ENCODE measurements around the gene TMEM260. TPM values are rescaled to one million over a fixed set of nuclear protein-coding genes. Genes with fewer than 3 reads are reported as not detected.

TMEM260 gene
- total RNA-seq, 1 donor from 2014 or later = 20.6 TPM

DNA sequence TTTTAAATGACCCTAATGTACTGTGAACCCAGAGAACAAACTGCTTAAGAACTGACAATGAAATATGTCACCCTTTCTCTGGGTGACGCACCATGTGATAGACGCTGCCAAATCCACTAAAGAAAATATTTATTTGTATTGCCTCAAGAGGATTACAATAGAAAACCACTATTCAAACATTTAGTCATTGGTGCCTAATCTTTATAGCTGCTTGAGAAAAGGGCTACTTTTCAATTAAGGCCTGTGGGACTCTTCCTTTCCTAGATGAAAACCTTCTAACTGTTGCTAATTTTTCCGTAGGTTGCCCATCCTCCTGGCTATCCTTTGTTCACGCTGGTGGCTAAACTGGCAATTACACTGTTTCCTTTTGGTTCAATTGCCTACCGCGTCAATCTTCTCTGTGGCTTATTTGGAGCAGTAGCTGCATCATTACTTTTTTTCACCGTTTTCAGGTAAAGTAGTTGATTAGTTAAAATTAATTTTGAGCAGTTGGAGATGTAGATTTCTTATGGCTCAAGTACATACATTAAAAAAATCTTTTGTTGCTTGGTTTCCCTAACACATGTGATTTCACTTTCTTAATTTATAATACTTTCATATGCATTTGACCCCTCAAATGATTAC, 6.0 kb downstream of the TMEM260 start:
- no peak overlapping the region for H3K4me3 ChIP-seq (ENCODE audit: insufficient read depth, low read depth, low read length)
- no peak overlapping the region for H3K9ac ChIP-seq (ENCODE audit: low read length)
- peaks cover 6% of the 10 kb centered on the region for H3K4me1 ChIP-seq (ENCODE audit: insufficient read depth, low read length)
- DNase-seq (ENCODE audit: low read depth) (peak; percentile 26), FAIRE-seq (no peak)
- Mint-ChIP-seq H3K36me3 (ENCODE audit: low read depth, unreplicated experiment) (no peaks in the 10 kb centered on the region), H3K4me1 (ENCODE audit: low read depth, unreplicated experiment) (peaks cover 12% of the 10 kb centered on the region), H3K27me3 (ENCODE audit: low read depth, unreplicated experiment) (no peaks in the 10 kb centered on the region), H3K4me3 (ENCODE audit: unreplicated experiment) (no peak overlapping the region), H3K27ac (ENCODE audit: unreplicated experiment) (no peak overlapping the region), H3K9me3 (ENCODE audit: unreplicated experiment) (no peaks in the 10 kb centered on the region)
- no peaks in the 10 kb centered on the region for H3K9me3 ChIP-seq (ENCODE audit: insufficient read depth, low read depth, low read length)
- H2AFZ ChIP-seq (ENCODE audit: low read depth, low read length) = no peak overlapping the region
- TF ChIP-seq, protein P1, sequence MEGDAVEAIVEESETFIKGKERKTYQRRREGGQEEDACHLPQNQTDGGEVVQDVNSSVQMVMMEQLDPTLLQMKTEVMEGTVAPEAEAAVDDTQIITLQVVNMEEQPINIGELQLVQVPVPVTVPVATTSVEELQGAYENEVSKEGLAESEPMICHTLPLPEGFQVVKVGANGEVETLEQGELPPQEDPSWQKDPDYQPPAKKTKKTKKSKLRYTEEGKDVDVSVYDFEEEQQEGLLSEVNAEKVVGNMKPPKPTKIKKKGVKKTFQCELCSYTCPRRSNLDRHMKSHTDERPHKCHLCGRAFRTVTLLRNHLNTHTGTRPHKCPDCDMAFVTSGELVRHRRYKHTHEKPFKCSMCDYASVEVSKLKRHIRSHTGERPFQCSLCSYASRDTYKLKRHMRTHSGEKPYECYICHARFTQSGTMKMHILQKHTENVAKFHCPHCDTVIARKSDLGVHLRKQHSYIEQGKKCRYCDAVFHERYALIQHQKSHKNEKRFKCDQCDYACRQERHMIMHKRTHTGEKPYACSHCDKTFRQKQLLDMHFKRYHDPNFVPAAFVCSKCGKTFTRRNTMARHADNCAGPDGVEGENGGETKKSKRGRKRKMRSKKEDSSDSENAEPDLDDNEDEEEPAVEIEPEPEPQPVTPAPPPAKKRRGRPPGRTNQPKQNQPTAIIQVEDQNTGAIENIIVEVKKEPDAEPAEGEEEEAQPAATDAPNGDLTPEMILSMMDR (IDR thresholded peaks at IDR 0.05; ENCODE audit: insufficient read depth, low read depth, low read length) = peak; percentile 5
- TF ChIP-seq EZH2 (IDR thresholded peaks at IDR 0.05; ENCODE audit: insufficient read depth, low read length) = no peak
- H3K4me2 ChIP-seq (ENCODE audit: low read length) = no peak overlapping the region
- H3K36me3 ChIP-seq (ENCODE audit: insufficient read depth, low read length) = peaks cover 8% of the 10 kb centered on the region
- no peaks in the 10 kb centered on the region for H3K27me3 ChIP-seq (ENCODE audit: insufficient read depth, low read length)
- no peak overlapping the region for H3K27ac ChIP-seq (ENCODE audit: low read depth, low read length)
- H3K79me2 ChIP-seq (ENCODE audit: insufficient read depth, low read length) = peaks cover 29% of the 10 kb centered on the region
- H4K20me1 ChIP-seq (ENCODE audit: insufficient read depth, low read length) = peaks cover 38% of the 10 kb centered on the region

DNA sequence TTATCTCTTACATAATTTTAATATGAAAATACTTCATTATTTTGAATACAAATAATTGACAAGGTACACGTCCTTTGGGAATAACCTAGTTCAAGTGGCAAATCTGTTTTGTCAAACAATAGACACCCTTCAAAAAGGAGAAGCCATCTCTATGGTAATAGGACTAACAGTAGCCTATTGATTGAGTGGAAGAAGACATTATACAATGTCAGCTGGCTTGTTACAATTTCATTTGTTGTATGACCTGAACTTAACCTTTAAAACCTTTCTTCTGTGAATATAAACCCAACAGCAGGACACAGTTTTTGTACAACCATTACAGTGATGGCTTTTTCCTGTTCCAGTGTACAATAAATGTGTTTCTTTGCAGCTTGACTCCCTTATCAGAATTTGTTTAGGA, 8.1 kb downstream of the TMEM260 start:
- H3K4me3 ChIP-seq (ENCODE audit: insufficient read depth, low read depth, low read length) = no peak overlapping the region
- FAIRE-seq (no peak), DNase-seq (ENCODE audit: low read depth) (no peak)
- peaks cover 7% of the 10 kb centered on the region for H3K79me2 ChIP-seq (ENCODE audit: insufficient read depth, low read length)
- H3K27ac Mint-ChIP-seq (ENCODE audit: unreplicated experiment) = no peak overlapping the region
- H3K36me3 ChIP-seq (ENCODE audit: insufficient read depth, low read length) = peaks cover 8% of the 10 kb centered on the region
- no peak overlapping the region for H3K4me2 ChIP-seq (ENCODE audit: low read length)
- peaks cover 19% of the 10 kb centered on the region for H4K20me1 ChIP-seq (ENCODE audit: insufficient read depth, low read length)
- peaks cover 6% of the 10 kb centered on the region for H3K4me1 Mint-ChIP-seq (ENCODE audit: low read depth, unreplicated experiment)
- H3K4me3 Mint-ChIP-seq (ENCODE audit: unreplicated experiment) = no peak overlapping the region
- no peak overlapping the region for H2AFZ ChIP-seq (ENCODE audit: low read depth, low read length)
- no peak overlapping the region for H3K9ac ChIP-seq (ENCODE audit: low read length)
- no peaks in the 10 kb centered on the region for H3K36me3 Mint-ChIP-seq (ENCODE audit: low read depth, unreplicated experiment)
- H3K27ac ChIP-seq (ENCODE audit: low read depth, low read length) = no peak overlapping the region
- H3K9me3 ChIP-seq (ENCODE audit: insufficient read depth, low read depth, low read length) = no peaks in the 10 kb centered on the region
- no peaks in the 10 kb centered on the region for H3K27me3 ChIP-seq (ENCODE audit: insufficient read depth, low read length)
- H3K9me3 Mint-ChIP-seq (ENCODE audit: unreplicated experiment) = no peaks in the 10 kb centered on the region
- no peaks in the 10 kb centered on the region for H3K4me1 ChIP-seq (ENCODE audit: insufficient read depth, low read length)
- no peak for TF ChIP-seq EZH2 (IDR thresholded peaks at IDR 0.05; ENCODE audit: insufficient read depth, low read length)
- TF ChIP-seq, protein P1 (IDR thresholded peaks at IDR 0.05; ENCODE audit: insufficient read depth, low read depth, low read length) = no peak
- no peaks in the 10 kb centered on the region for H3K27me3 Mint-ChIP-seq (ENCODE audit: low read depth, unreplicated experiment)

DNA sequence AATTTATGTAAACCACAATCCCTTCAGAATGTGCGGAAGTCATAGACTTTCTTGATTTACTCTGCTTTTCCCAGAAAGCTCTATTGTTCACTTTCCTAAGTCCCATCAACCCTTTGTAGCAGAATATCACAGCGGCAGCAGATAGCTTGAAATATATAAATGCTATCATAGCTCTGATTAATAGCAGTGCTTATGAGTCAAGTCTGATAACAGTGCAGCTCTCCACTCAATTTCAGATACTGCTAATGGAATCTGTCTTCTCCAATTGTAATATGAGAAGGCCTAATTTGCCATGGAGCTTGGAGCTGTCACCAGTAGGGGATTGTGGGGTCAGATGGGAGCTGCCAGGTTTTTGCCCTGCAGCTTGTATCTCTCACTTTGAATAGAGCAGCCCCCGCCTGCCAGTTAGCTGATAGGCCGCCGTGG, 10.9 kb downstream of the TMEM260 start:
- Mint-ChIP-seq H3K36me3 (ENCODE audit: low read depth, unreplicated experiment) (no peaks in the 10 kb centered on the region), H3K27me3 (ENCODE audit: low read depth, unreplicated experiment) (no peaks in the 10 kb centered on the region), H3K27ac (ENCODE audit: unreplicated experiment) (no peak overlapping the region), H3K4me1 (ENCODE audit: low read depth, unreplicated experiment) (no peaks in the 10 kb centered on the region), H3K4me3 (ENCODE audit: unreplicated experiment) (no peak overlapping the region), H3K9me3 (ENCODE audit: unreplicated experiment) (no peaks in the 10 kb centered on the region)
- H3K36me3 ChIP-seq (ENCODE audit: insufficient read depth, low read length) = peaks cover 8% of the 10 kb centered on the region
- DNase-seq (ENCODE audit: low read depth) (peak; percentile 12), FAIRE-seq (no peak)
- no peaks in the 10 kb centered on the region for H4K20me1 ChIP-seq (ENCODE audit: insufficient read depth, low read length)
- no peak overlapping the region for H3K27ac ChIP-seq (ENCODE audit: low read depth, low read length)
- no peaks in the 10 kb centered on the region for H3K27me3 ChIP-seq (ENCODE audit: insufficient read depth, low read length)
- H3K79me2 ChIP-seq (ENCODE audit: insufficient read depth, low read length) = no peaks in the 10 kb centered on the region
- H3K9me3 ChIP-seq (ENCODE audit: insufficient read depth, low read depth, low read length) = no peaks in the 10 kb centered on the region
- no peaks in the 10 kb centered on the region for H3K4me1 ChIP-seq (ENCODE audit: insufficient read depth, low read length)
- no peak overlapping the region for H3K4me3 ChIP-seq (ENCODE audit: insufficient read depth, low read depth, low read length)
- TF ChIP-seq, protein P1 (IDR thresholded peaks at IDR 0.05; ENCODE audit: insufficient read depth, low read depth, low read length) = no peak
- no peak for TF ChIP-seq EZH2 (IDR thresholded peaks at IDR 0.05; ENCODE audit: insufficient read depth, low read length)
- no peak overlapping the region for H3K9ac ChIP-seq (ENCODE audit: low read length)
- no peak overlapping the region for H3K4me2 ChIP-seq (ENCODE audit: low read length)
- no peak overlapping the region for H2AFZ ChIP-seq (ENCODE audit: low read depth, low read length)
